22Rv1 (cell line): ENCODE data around the gene PSMG4.

Experiments
- H3K27ac ChIP-seq: fragments of 450-650 bp; 2 replicates; pipeline ENCODE4 v1.5.1; 2017
- ZFX ChIP-seq: fragments of 450-650 bp; IDR thresholded peaks from 2 replicates; pipeline ENCODE4 v1.6.1; 2017; ENCODE audit warnings: antibody characterized with exemption, borderline replicate concordance
- TF ChIP-seq, protein P1 (sequence below): fragments of 450-650 bp; IDR thresholded peaks from 2 replicates; pipeline ENCODE4 v1.5.1; 2017; ENCODE audit warnings: mild to moderate bottlenecking

Gene PSMG4

DNA sequence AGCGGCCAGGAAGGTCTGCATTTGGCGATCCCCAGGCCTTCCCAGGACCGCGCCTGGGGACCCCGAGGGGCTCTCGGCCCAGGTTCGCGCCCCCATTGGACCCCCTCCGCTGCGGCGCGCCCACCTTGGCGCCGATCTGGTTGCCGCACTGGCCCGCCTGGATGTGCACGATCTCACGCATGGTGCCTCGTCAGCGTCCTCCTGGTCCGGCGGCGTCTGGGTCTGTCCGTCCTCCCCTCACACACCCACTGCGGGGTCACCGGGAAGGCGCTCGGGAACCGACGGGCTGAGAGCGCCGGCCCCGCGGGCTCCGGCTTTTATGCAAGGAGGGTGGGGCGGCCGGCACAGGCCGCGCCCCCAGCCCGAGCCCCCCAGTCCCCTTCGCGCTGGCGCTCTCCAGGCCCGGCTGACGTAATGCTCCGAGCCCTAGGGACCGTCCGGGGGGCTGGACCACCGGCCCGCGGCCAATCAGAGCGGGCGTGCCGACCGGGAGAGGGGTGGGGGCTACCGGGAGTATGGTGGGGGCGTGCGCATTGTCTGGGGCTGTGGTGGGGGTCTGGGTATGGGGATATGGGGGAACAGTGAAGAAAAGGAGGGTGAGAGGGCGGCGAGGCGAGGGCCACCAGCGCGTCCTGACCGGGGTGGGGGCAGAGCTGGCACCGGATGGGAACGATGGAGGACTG is 31.2 kb upstream of the PSMG4 start, which contains the start of gene TUBB2B:
TSS of gene TUBB2B (minus strand) at position 291 of the 683 bp plus-strand sequence. CDS start at position 181, 110 bp downstream.
- TF ChIP-seq ZFX, result no peak
- TF ChIP-seq, protein P1, sequence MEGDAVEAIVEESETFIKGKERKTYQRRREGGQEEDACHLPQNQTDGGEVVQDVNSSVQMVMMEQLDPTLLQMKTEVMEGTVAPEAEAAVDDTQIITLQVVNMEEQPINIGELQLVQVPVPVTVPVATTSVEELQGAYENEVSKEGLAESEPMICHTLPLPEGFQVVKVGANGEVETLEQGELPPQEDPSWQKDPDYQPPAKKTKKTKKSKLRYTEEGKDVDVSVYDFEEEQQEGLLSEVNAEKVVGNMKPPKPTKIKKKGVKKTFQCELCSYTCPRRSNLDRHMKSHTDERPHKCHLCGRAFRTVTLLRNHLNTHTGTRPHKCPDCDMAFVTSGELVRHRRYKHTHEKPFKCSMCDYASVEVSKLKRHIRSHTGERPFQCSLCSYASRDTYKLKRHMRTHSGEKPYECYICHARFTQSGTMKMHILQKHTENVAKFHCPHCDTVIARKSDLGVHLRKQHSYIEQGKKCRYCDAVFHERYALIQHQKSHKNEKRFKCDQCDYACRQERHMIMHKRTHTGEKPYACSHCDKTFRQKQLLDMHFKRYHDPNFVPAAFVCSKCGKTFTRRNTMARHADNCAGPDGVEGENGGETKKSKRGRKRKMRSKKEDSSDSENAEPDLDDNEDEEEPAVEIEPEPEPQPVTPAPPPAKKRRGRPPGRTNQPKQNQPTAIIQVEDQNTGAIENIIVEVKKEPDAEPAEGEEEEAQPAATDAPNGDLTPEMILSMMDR, result no peak
- peak within 1 kb of the TSS; percentile 29; the same call in 1 of the 2 replicates for H3K27ac ChIP-seq

DNA sequence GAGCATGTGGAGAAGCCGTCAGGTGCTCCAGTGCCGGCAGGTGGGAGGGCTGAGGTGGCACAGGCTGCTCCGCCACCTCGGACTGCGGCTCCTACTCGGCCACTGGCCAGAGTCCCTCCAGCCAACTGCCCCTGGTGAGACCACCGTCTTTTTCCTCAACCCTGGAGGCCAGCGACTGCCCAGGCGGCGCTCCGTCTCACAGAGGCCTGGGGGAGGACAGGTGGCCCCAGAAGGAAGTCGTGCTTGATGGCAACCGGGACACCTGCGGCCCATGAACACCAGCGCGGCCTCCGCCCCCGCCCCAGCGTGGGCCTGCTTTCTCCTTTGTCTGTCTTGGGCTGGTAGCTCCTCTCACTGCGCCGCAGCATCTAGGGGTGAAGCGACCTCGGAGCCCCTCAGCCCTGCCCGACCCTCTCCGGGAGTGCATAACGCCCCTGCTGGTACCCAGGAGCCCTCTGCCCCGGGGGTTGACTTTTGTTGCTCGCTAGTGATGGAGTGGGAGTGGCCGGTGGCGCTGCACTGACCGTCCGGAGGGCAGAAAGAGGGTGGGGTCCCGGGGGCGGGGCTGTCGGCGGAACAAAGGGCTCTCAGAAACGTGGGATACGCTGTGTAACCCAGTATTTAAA is 30.6 kb upstream of the PSMG4 start:
- TF ChIP-seq, protein P1, result no peak
- no peak for TF ChIP-seq ZFX
- peak overlapping the region; percentile 29; the same call in 1 of the 2 replicates for H3K27ac ChIP-seq

DNA sequence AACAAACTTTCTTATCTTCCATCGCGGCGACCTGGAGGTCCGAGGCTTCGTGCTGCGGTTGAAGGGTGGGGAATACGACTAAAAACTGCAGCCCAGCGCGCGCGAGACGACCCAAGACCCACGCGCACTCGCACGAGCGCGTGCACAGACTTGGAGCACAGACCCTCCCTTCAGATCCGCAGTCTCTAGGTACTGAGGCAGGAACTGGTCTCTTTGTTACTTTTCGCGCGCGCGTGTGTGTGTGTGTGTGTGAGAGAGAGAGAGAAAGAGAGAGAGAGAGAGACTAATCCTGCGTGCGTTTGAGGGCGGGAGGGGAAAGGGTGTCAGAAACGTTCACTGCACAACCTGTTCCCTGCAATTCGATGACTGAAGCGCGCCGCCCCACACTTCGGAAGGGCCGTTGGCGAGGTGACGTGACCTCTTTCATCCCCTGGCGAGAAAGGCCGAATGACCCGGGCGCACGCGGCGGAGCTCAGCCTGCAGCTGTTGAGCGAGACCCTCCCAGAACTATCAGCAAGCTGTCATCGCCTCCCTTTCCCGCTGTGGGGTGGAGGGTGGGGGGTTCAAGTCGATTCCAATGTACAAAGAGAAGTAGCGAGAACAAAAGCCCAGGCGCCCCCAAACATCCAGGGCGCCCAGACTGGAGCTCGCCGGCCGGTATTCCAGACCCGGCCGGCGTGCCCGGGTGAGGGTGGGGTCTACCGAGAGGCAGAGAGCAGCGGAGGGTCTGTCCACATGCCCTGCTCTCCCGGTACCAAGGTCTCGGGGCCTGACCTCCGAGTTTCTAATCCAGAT is 29.8 kb upstream of the PSMG4 start:
- TF ChIP-seq, protein P1, result no peak
- TF ChIP-seq ZFX, result no peak
- no peak overlapping the region for H3K27ac ChIP-seq

DNA sequence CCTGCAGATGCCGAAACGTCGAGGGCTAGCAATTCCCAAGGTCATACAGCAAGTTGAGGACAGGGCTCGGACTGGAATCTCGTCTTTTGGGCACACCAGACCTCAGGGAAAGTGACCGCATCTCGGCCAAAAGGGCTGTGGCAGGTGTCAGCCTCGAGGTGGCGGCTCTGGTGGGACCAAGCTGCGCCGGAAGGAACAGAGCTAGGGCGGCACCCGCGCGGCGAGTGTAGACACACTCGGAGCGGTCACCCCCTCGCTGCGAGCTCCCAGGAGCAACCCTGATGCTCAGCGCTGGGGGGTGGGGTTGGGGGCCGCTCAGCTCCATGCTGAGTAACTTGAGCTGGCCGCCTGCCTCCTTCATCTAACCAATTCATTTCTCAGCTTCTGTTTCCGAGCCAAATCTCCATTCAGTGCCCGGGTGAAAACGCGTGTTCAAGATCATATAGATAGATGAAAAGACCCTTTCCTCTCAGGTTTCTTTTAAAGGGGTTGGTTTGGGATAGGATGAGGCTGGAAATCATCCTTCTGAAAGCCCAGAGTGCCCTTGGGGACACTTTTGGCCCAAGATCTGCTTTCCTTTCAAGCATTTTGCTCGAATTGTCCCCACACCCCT is 29.1 kb upstream of the PSMG4 start:
- H3K27ac ChIP-seq, result no peak overlapping the region

DNA sequence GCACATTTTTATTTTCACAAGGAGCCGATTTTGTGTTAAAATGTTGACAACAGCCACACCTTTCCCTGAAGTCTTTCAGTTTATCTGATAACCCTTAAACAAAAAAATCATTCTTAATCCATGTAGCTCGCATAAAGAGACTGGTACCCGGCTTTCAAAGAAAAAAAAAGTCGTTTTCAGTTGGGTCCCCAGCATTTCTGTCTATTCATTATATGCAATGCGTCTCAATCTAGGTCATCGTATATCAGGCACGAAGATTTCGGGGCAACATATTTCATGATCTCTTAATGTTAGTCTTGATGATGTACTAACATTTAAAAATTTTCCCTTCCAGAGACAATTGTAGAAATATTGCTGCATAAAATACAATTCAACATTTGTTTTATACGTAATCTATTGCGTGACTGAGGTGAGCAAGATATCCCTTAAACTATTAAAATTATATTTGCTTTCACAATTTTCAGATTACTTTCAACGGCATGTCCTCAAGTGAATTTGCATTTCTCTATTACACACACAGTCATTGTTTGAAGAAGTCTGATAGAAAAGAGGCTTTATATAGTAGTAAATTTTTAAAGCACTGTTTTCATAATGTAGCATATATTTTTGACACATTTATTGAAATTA is 28.4 kb upstream of the PSMG4 start:
- TF ChIP-seq, protein P1, result no peak
- no peak for TF ChIP-seq ZFX
- no peak overlapping the region for H3K27ac ChIP-seq

More for the DNA sequence above, 29.1 kb upstream of the PSMG4 start:
- TF ChIP-seq, protein P1, result peak; percentile 22; the same call in 1 of the 2 replicates
- TF ChIP-seq ZFX, result no peak

DNA sequence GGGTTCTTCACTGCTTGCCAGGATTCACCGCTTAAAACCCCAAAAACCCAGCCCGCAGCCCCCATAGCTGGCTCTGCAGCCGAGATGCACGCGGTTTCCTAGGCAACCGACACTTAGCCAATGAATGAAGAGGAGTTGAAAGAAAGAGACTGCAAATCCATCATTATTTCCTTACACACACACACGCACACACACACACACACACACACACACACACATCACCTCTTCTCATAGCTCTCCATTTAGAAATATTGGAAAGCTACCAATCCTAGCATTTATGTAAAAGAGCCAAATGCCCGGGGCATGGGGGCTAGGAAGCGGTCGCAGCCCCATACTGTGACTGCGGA is 27.9 kb upstream of the PSMG4 start:
- peak overlapping the region; percentile 46; the same call in 1 of the 2 replicates for H3K27ac ChIP-seq
- TF ChIP-seq, protein P1, result no peak
- TF ChIP-seq ZFX, result no peak
